Measurements from ENCODE around the gene SLC6A11. TPM values are rescaled to one million over a fixed set of nuclear protein-coding genes. Genes with fewer than 3 reads are reported as not detected.

SLC6A11 gene
- total RNA-seq, 6 experiments from 2014 or later, result 0.05 TPM; not detected in 5

DNA sequence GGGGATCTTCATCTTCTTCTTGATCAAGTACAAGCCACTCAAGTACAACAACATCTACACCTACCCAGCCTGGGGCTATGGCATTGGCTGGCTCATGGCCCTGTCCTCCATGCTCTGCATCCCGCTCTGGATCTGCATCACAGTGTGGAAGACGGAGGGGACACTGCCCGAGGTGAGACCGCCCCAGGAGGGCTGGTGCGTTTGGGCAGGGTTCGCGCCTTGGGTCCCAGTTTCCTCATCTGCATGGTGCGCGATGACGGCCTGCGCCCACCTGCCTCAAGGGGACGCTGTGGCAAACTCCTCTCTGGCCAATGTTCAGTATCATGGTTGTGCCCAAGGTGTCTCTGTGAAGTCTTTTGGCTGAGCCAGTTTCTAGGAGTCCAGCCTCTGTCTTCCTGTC lies 119.0 kb downstream of the SLC6A11 start:
- TF ChIP-seq CTCF (IDR thresholded peaks at IDR 0.05), result peak; percentile 41; the same call in 1 of the 2 replicates
- no peaks in the 10 kb centered on the region for H3K9me3 Mint-ChIP-seq
- no peak overlapping the region for H3K4me3 Mint-ChIP-seq
- no peak for DNase-seq
- H3K4me1 Mint-ChIP-seq (ENCODE audit: low read depth), result peaks cover 14% of the 10 kb centered on the region
- H3K36me3 Mint-ChIP-seq (ENCODE audit: low read depth), result no peaks in the 10 kb centered on the region
- H3K27me3 Mint-ChIP-seq (ENCODE audit: insufficient read depth), result peaks cover 39% of the 10 kb centered on the region
- H3K27ac Mint-ChIP-seq, result no peak overlapping the region; the same call in 1 of the 2 replicates

DNA sequence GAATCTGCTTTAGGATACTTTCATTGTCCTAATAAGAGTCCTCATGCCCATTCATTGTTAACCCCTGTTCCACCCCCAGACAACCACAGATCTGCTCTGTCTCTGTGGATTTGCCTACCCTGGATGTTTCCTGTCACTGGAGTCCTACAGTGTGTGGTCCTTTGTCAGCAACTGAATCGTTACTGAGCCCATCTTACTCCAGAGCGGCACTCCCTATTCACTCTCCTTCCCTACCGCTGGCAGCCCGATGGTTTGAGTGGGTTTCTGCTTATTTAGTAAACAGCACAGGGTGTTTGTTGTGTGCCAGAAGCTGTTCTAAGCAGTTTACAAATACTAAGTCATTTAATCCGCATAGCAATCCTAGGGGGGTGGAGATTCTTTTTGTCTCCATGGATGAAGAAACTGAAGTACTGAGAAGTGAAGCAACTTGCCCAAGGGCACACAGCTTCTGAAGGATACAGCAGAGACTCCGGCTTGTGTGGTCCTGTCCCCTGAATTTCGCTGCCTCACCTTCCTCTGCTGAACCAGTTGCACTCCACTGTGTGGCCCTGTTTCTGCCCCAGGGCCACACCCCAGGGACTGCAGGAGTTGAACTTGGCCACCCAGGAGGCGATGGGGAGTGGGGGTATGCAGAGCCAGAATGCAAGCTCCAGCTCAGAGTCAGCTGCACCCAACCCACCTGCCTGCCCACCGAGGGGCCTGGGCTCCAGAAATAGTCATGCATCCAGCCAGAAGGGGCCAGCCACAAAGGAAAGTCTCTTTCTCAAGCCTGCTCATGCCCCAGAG lies 120.0 kb downstream of the SLC6A11 start:
- Mint-ChIP-seq H3K9me3 (no peaks in the 10 kb centered on the region), H3K4me3 (no peak overlapping the region), H3K27ac (no peak overlapping the region), H3K27me3 (ENCODE audit: insufficient read depth) (peaks cover 37% of the 10 kb centered on the region), H3K4me1 (ENCODE audit: low read depth) (peaks cover 14% of the 10 kb centered on the region), H3K36me3 (ENCODE audit: low read depth) (no peaks in the 10 kb centered on the region)
- no peak for DNase-seq
- TF ChIP-seq CTCF (IDR thresholded peaks at IDR 0.05), result no peak

DNA sequence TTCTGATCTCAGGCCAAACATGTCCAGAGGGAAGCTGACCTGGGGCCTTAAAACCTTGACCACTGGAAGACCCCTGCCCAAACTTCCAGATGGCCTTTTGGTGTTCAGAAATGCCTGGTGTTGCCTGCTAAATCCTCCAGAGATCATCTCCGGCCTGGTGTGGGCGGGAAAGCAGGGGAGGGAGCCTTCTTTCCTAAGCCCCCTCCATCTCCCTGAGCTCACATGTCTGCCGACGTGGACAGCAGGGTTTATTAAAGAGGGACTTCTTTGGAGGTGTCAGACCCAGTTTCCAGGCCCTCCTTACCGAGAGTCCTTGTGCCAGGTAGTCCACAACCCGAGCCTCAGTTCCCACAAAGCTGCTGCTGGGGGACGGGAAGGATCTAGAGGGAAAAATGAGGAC lies 120.7 kb downstream of the SLC6A11 start:
- Mint-ChIP-seq H3K36me3 (ENCODE audit: low read depth) (no peaks in the 10 kb centered on the region), H3K4me3 (no peak overlapping the region), H3K4me1 (ENCODE audit: low read depth) (peaks cover 14% of the 10 kb centered on the region), H3K27me3 (ENCODE audit: insufficient read depth) (peaks cover 39% of the 10 kb centered on the region), H3K27ac (no peak overlapping the region), H3K9me3 (no peaks in the 10 kb centered on the region)
- no peak for TF ChIP-seq CTCF (IDR thresholded peaks at IDR 0.05)
- no peak for DNase-seq

GRCh38 chr3:10937141-10937825 lies 121.3 kb downstream of the SLC6A11 start:
- no peak overlapping the region for H3K27ac Mint-ChIP-seq

GRCh38 chr3:10939556-10939955 lies 123.5 kb downstream of the SLC6A11 start:
- H3K27ac Mint-ChIP-seq, result no peak overlapping the region
- no peak for TF ChIP-seq CTCF (IDR thresholded peaks at IDR 0.05)
- no peaks in the 10 kb centered on the region for H3K36me3 Mint-ChIP-seq (ENCODE audit: low read depth)
- DNase-seq, result no peak
- no peak overlapping the region for H3K4me3 Mint-ChIP-seq
- H3K27me3 Mint-ChIP-seq (ENCODE audit: insufficient read depth), result peaks cover 42% of the 10 kb centered on the region
- no peaks in the 10 kb centered on the region for H3K4me1 Mint-ChIP-seq (ENCODE audit: low read depth)
- H3K9me3 Mint-ChIP-seq, result no peaks in the 10 kb centered on the region; the same call in 1 of the 2 replicates

More at GRCh38 chr3:10937141-10937825, 121.3 kb downstream of the SLC6A11 start:
- peaks cover 40% of the 10 kb centered on the region for H3K27me3 Mint-ChIP-seq (ENCODE audit: insufficient read depth)
- H3K9me3 Mint-ChIP-seq, result no peaks in the 10 kb centered on the region; the same call in 1 of the 2 replicates
- no peak for DNase-seq
- H3K4me3 Mint-ChIP-seq, result no peak overlapping the region
- TF ChIP-seq CTCF (IDR thresholded peaks at IDR 0.05), result no peak
- peaks cover 14% of the 10 kb centered on the region for H3K4me1 Mint-ChIP-seq (ENCODE audit: low read depth)
- H3K36me3 Mint-ChIP-seq (ENCODE audit: low read depth), result no peaks in the 10 kb centered on the region
